Esophagus muscularis mucosa (tissue), 4 donors: ENCODE measurements around the gene SYNRG. TPM values are rescaled to one million over a fixed set of nuclear protein-coding genes. Genes with fewer than 3 reads are reported as not detected.

Experiments
- DNase-seq: peaks from one replicate; pipeline ENCODE4 v3.0.0-alpha.2; 2017; ENCODE audit errors: extremely low spot score
- H3K27ac ChIP-seq, 4 donors: fragments of 200-600 bp; sonication (generic); replicated peaks in 1 of 4; 1 replicate in 3 of 4; 2 replicates in 1 of 4; pipeline ENCODE4 v1.5.1; 2016 to 2019; ENCODE audit warnings: mild to moderate bottlenecking in 1 of 4
- H3K27me3 ChIP-seq, 4 donors: fragments of 200-600 bp; sonication (generic); one replicate each; pipeline versions ENCODE4 v1.5.1 to v1.6.0; 2016 to 2019
- H3K36me3 ChIP-seq, 4 donors: fragments of 200-600 bp; sonication (generic); one replicate each; pipeline ENCODE4 v1.5.1; 2016 to 2019
- H3K4me1 ChIP-seq, 4 donors: fragments of 200-600 bp; sonication (generic); one replicate each; pipeline ENCODE4 v1.5.1; 2016 to 2019
- H3K4me3 ChIP-seq, 4 donors: fragments of 200-600 bp; sonication (generic); 1 replicate in 2 of 4; 2 replicates in 2 of 4; pipeline ENCODE4 v1.5.1; 2016 to 2019; ENCODE audit warnings: mild to moderate bottlenecking in 4 of 4, moderate library complexity in 1 of 4
- H3K9me3 ChIP-seq, 4 donors: fragments of 200-600 bp; sonication (generic); 1 replicate in 3 of 4; 2 replicates in 1 of 4; pipeline ENCODE4 v1.5.1; 2016 to 2019
- EP300 ChIP-seq: sonication (generic); formaldehyde crosslinking; IDR thresholded peaks from one replicate; pipeline ENCODE4 v1.6.1; 2017; ENCODE audit warnings: antibody characterized with exemption
- POLR2A ChIP-seq: fragments of 450-650 bp; IDR thresholded peaks from one replicate; pipeline ENCODE4 v1.6.1; 2017; ENCODE audit warnings: antibody characterized with exemption, moderate library complexity, mild to moderate bottlenecking, low read depth
- POLR2AphosphoS5 ChIP-seq, 2 donors: sonication (generic); formaldehyde crosslinking; IDR thresholded peaks; one replicate each; pipeline ENCODE4 v1.6.1; 2017; ENCODE audit warnings: antibody characterized with exemption in 2 of 2
- WGBS: methylation state at CpG from one replicate; pipeline ENCODE4 v1.1.5; 2018; 5-methylcytosine and 5-hydroxymethylcytosine counted together
- intact Hi-C: fragments of 100-400 bp; cut with DNase I; formaldehyde crosslinking; loops from one replicate; pipeline ENCODE4 v1.15.1; 2023
- total RNA-seq, 4 donors: library from RNA; depleted of rRNA; stranded (reverse); fragments of >200 nt; gene quantifications; one replicate each; pipeline versions ENCODE4 v1.1.0 to v1.2.1, GENCODE V29; 2016
- TF ChIP-seq, protein P1 (sequence below), 3 experiments: fragments of 200-600 bp in 2 of 3; fragments of 450-650 bp in 1 of 3; sonication (generic) in 2 of 3; IDR thresholded peaks; one replicate each; pipeline ENCODE4 v1.5.1; 2017 to 2019; ENCODE audit warnings: antibody characterized with exemption in 3 of 3, mild to moderate bottlenecking in 2 of 3, moderate library complexity in 1 of 3

SYNRG gene
- total RNA-seq, 4 donors from 2014 or later, result 11.9 to 19.5 (median 17.0) TPM

DNA sequence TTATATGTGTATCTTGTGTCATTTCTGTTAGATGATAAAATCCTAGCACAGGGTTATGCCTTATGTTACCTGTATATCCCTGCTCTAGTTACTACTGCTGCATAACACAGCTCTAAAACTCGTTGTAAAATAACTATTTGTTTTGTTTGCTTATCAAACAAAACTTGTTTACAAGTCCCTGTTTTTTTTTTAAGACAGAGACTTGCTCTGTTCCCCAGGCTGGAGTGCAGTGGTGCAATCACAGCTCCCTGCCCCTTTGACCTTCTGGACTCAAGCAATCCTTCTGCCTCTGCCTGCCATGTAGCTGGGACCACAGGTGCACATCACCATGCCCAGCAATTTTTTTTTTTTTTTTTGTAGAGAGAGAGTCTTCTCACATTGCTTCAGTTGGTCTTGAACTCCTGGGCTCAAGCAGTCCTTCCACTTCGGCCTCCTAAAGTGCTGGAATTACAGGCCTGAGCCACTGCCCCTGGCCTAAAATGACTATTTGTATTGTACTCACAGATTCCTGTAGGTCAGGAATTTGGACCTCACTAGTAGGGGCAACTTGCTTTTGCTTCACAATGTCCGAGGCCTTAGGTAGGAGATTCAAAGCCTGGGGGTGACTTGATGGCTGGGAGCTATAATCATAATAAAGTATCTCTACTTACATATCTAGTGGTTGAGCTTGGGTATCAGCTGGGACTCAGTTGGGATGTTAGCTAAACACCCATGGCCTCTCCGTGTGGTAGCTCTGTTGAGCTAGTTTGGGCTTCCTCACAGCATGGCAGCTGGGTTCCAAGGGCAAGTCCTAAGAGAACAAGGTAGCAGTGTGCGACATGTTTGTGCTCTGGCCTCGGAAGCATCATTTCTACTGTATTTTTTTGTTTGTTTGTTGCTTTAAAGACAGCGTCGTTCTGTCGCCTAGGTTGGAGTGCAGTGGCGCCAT is 106.9 kb downstream of the SYNRG start:
- H3K9me3 ChIP-seq, result no peaks in the 10 kb centered on the region
- intact Hi-C loops, result no loop called here
- no peak overlapping the region for H3K27ac ChIP-seq
- peaks cover 0 to 6% (median 0%) of the 10 kb centered on the region in 4 donors for H3K36me3 ChIP-seq
- H3K4me3 ChIP-seq, result no peak overlapping the region
- H3K27me3 ChIP-seq, result no peaks in the 10 kb centered on the region
- TF ChIP-seq EP300, result no peak
- TF ChIP-seq POLR2A, result no peak
- TF ChIP-seq, protein P1, sequence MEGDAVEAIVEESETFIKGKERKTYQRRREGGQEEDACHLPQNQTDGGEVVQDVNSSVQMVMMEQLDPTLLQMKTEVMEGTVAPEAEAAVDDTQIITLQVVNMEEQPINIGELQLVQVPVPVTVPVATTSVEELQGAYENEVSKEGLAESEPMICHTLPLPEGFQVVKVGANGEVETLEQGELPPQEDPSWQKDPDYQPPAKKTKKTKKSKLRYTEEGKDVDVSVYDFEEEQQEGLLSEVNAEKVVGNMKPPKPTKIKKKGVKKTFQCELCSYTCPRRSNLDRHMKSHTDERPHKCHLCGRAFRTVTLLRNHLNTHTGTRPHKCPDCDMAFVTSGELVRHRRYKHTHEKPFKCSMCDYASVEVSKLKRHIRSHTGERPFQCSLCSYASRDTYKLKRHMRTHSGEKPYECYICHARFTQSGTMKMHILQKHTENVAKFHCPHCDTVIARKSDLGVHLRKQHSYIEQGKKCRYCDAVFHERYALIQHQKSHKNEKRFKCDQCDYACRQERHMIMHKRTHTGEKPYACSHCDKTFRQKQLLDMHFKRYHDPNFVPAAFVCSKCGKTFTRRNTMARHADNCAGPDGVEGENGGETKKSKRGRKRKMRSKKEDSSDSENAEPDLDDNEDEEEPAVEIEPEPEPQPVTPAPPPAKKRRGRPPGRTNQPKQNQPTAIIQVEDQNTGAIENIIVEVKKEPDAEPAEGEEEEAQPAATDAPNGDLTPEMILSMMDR (IDR thresholded peaks at IDR 0.05), result no peak
- no peak for TF ChIP-seq POLR2AphosphoS5 (IDR thresholded peaks at IDR 0.05)
- peaks cover 8 to 36% (median 22%) of the 10 kb centered on the region in 4 donors for H3K4me1 ChIP-seq
- 83% methylated on average over 9 of the region's 10 CpGs for WGBS
- no peak for DNase-seq

DNA sequence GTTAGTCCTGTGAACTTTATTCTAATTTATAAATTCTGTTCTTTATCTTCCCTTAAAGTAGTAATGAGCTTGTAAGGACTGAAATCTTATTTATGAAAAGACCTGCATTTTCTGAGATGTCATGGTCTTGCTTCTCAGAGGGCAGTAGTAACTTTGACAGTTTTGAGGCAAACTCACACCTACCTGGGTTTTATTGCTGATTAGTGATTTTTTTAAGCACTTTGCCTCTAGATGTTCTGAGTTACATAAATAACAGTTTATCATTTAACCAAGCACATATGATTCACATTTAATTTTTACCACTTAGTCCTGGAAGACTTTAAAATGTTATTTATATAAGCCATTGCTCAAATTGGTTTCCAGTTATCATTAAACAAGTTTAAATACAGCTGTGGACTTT is 108.8 kb downstream of the SYNRG start:
- Histone ChIP-seq H3K4me1 (peaks cover 0 to 33% (median 11%) of the 10 kb centered on the region in 4 donors), H3K27ac (no peak overlapping the region), H3K9me3 (no peaks in the 10 kb centered on the region), H3K36me3 (peaks cover 0 to 6% (median 0%) of the 10 kb centered on the region in 4 donors), H3K4me3 (no peak overlapping the region), H3K27me3 (no peaks in the 10 kb centered on the region)
- TF ChIP-seq POLR2A, result no peak
- TF ChIP-seq POLR2AphosphoS5 (IDR thresholded peaks at IDR 0.05), result no peak
- TF ChIP-seq, protein P1 (IDR thresholded peaks at IDR 0.05), result no peak
- no peak for TF ChIP-seq EP300
- intact Hi-C loops, result no loop called here
- DNase-seq, result no peak

DNA sequence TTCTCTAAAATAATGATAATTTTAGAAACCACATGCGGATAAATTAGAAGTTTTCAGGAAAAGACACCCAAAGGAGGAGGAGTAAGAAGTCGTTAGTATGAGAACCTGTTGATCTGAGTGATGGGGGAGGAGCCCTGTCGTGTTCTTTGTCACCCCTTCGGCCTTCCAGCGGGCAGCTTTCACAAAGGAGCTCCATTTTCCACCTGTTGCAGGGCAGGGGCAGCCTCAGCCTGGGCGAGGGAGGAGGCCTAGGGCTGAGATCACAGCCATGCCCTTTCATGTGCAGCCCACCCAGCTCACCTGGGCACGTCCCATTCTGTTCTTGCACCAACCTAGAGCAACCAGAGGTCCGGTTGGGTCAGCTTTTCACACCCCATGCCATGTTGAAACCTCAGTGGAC is 114.2 kb downstream of the SYNRG start:
- H3K27ac ChIP-seq, result peak overlapping the region; percentile 91 to 94 (median 92)
- H3K4me3 ChIP-seq, result no peak overlapping the region
- TF ChIP-seq POLR2A (no peak), POLR2AphosphoS5 (IDR thresholded peaks at IDR 0.05) (no peak)
- TF ChIP-seq, protein P1 (IDR thresholded peaks at IDR 0.05), result no peak
- DNase-seq, result no peak
- peaks cover 30 to 67% (median 52%) of the 10 kb centered on the region in 4 donors for H3K4me1 ChIP-seq
- H3K9me3 ChIP-seq, result no peaks in the 10 kb centered on the region
- no peaks in the 10 kb centered on the region for H3K27me3 ChIP-seq
- intact Hi-C loops, result no loop called here
- H3K36me3 ChIP-seq, result peaks cover 0 to 5% (median 0%) of the 10 kb centered on the region in 4 donors
- 80% methylated on average over 8 of the region's 8 CpGs for WGBS

DNA sequence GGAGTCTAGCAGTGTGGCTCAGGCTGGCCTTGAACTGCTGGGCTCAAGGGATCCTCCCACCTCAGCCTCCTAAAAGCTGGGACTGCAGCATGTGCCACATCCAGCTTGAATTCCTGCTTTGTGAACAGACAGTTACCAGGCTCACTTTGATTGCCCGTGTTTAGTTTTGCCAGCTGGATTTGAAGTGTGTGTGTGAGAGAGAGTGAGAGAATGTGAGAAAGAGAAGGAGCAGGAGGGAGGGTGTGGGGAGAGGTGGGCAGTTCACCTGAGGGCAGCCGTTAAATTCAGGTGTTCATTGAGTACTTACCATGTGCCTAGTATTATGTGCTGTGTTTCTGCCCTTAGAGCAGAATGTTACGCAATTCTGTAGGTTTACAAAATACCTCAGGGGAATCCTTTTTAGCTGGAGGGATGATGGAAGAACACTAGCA is 114.8 kb downstream of the SYNRG start:
- H3K4me1 ChIP-seq, result peaks cover 30 to 67% (median 52%) of the 10 kb centered on the region in 4 donors
- H3K9me3 ChIP-seq, result no peaks in the 10 kb centered on the region
- TF ChIP-seq, protein P1 (IDR thresholded peaks at IDR 0.05), result no peak
- TF ChIP-seq POLR2A (no peak), EP300 (no peak), POLR2AphosphoS5 (IDR thresholded peaks at IDR 0.05) (no peak)
- H3K4me3 ChIP-seq, result no peak overlapping the region
- intact Hi-C loops, result no loop called here
- no peaks in the 10 kb centered on the region for H3K27me3 ChIP-seq
- WGBS, result 57% methylated on average over 3 of the region's 3 CpGs
- H3K36me3 ChIP-seq, result no peaks in the 10 kb centered on the region
- peak overlapping the region; percentile 91 to 94 (median 92) for H3K27ac ChIP-seq
- DNase-seq, result no peak
